Muscle of leg (tissue), 11 donors: Measurements from ENCODE around the gene ZFR. TPM values are rescaled to one million over a fixed set of nuclear protein-coding genes. Genes with fewer than 3 reads are reported as not detected.

Experiments
- DNase-seq: peaks from one replicate; pipeline ENCODE4 v3.0.0; 2013
- H3K27ac ChIP-seq: one replicate; pipeline ENCODE4 v1.5.1; 2013; ENCODE audit warnings: mild to moderate bottlenecking, low read length, control low read depth
- H3K27me3 ChIP-seq: one replicate; pipeline ENCODE4 v1.6.1; 2013; ENCODE audit warnings: low read length; ENCODE audit not compliant: control insufficient read depth, insufficient read depth
- H3K36me3 ChIP-seq: one replicate; pipeline ENCODE4 v1.6.1; 2013; ENCODE audit warnings: low read length; ENCODE audit not compliant: control insufficient read depth, insufficient read depth
- H3K4me1 ChIP-seq: one replicate; pipeline ENCODE4 v1.6.1; 2013; ENCODE audit warnings: low read length; ENCODE audit not compliant: control insufficient read depth, insufficient read depth
- H3K4me3 ChIP-seq: one replicate; pipeline ENCODE4 v1.5.1; 2013; ENCODE audit warnings: low read length, control low read depth
- H3K9me3 ChIP-seq: replicated peaks from 2 replicates; pipeline ENCODE4 v1.6.1; 2013; ENCODE audit warnings: low read depth, low read length; ENCODE audit not compliant: control insufficient read depth
- WGBS: methylation state at CpG from one replicate; pipeline ENCODE4 v1.1.5; 2013; ENCODE audit warnings: missing lambda C conversion rate; ENCODE audit not compliant: insufficient coverage; 5-methylcytosine and 5-hydroxymethylcytosine counted together
- polyA plus RNA-seq, 8 donors: library from polyadenylated mRNA; unstranded; fragments of 120-200 nt; gene quantifications; one replicate each; pipeline versions ENCODE4 v1.2.1 to v1.2.3, GENCODE V29; 2013; ENCODE audit warnings: inconsistent platforms in 1 of 8, low replicate concordance in 1 of 8; ENCODE audit not compliant: insufficient read length in 8 of 8, insufficient read depth in 1 of 8
- total RNA-seq: library from RNA; stranded (reverse); fragments of 120-200 nt; gene quantifications from one replicate; pipeline ENCODE4 v1.2.4, GENCODE V29; 2013

ZFR gene
- total and polyA plus RNA-seq, 9 donors = 65.0 to 93.9 (median 81.5) TPM

GRCh38 chr5:32475334-32476097, 31.0 kb upstream of the ZFR start:
- H3K9me3 ChIP-seq = no peaks in the 10 kb centered on the region
- H3K27ac ChIP-seq = no peak overlapping the region
- H3K36me3 ChIP-seq = no peaks in the 10 kb centered on the region
- H3K4me1 ChIP-seq = peaks cover 14% of the 10 kb centered on the region
- no peaks in the 10 kb centered on the region for H3K27me3 ChIP-seq
- peak; percentile 62 for DNase-seq
- H3K4me3 ChIP-seq = no peak overlapping the region
- WGBS = 23% methylated on average over 2 of the region's 6 CpGs

- DNase-seq = no peak
- WGBS = 31% methylated on average over 5 of the region's 9 CpGs
- H3K27ac ChIP-seq = no peak overlapping the region
Observed at GRCh38 chr5:32474209-32474854, 29.8 kb upstream of the ZFR start.

GRCh38 chr5:32473072-32473471, 28.5 kb upstream of the ZFR start:
- Histone ChIP-seq H3K27ac (no peak overlapping the region), H3K9me3 (no peaks in the 10 kb centered on the region), H3K36me3 (no peaks in the 10 kb centered on the region), H3K4me1 (peaks cover 14% of the 10 kb centered on the region), H3K4me3 (no peak overlapping the region), H3K27me3 (no peaks in the 10 kb centered on the region)
- DNase-seq = no peak
- 84% methylated on average over 3 of the region's 7 CpGs for WGBS

More at GRCh38 chr5:32474209-32474854, 29.8 kb upstream of the ZFR start:
- Histone ChIP-seq H3K4me3 (no peak overlapping the region), H3K4me1 (peaks cover 14% of the 10 kb centered on the region), H3K27me3 (no peaks in the 10 kb centered on the region), H3K36me3 (no peaks in the 10 kb centered on the region), H3K9me3 (no peaks in the 10 kb centered on the region)

- no peak overlapping the region for H3K4me3 ChIP-seq
- H3K36me3 ChIP-seq = no peaks in the 10 kb centered on the region
- no peak overlapping the region for H3K27ac ChIP-seq
- H3K9me3 ChIP-seq = no peaks in the 10 kb centered on the region
- H3K27me3 ChIP-seq = no peaks in the 10 kb centered on the region
- peaks cover 14% of the 10 kb centered on the region for H3K4me1 ChIP-seq
- no peak for DNase-seq
- WGBS = 92% methylated on average over 2 of the region's 2 CpGs
Observed at GRCh38 chr5:32471784-32472183, 27.2 kb upstream of the ZFR start.

- H3K4me1 ChIP-seq = peaks cover 3% of the 10 kb centered on the region
- no peak for DNase-seq
- WGBS = no CpG with 5 or more reads among the region's 2 CpGs
Observed at GRCh38 chr5:32465076-32465475, 20.5 kb upstream of the ZFR start.

GRCh38 chr5:32462618-32463017, 18.1 kb upstream of the ZFR start:
- 83% methylated on average over 1 of the region's 1 CpG for WGBS
- Histone ChIP-seq H3K9me3 (peaks cover 3% of the 10 kb centered on the region), H3K27me3 (no peaks in the 10 kb centered on the region), H3K4me1 (peaks cover 3% of the 10 kb centered on the region), H3K4me3 (no peak overlapping the region), H3K27ac (no peak overlapping the region), H3K36me3 (no peaks in the 10 kb centered on the region)
- DNase-seq = no peak

More at GRCh38 chr5:32465076-32465475, 20.5 kb upstream of the ZFR start:
- no peaks in the 10 kb centered on the region for H3K27me3 ChIP-seq
- no peaks in the 10 kb centered on the region for H3K36me3 ChIP-seq
- H3K4me3 ChIP-seq = no peak overlapping the region
- no peaks in the 10 kb centered on the region for H3K9me3 ChIP-seq
- H3K27ac ChIP-seq = no peak overlapping the region

- DNase-seq = peak; percentile 11
- Histone ChIP-seq H3K9me3 (peaks cover 3% of the 10 kb centered on the region), H3K4me3 (no peak overlapping the region), H3K27ac (no peak overlapping the region), H3K4me1 (peaks cover 3% of the 10 kb centered on the region), H3K27me3 (no peaks in the 10 kb centered on the region), H3K36me3 (no peaks in the 10 kb centered on the region)
- 76% methylated on average over 3 of the region's 6 CpGs for WGBS
Observed at GRCh38 chr5:32461441-32462120, 17.0 kb upstream of the ZFR start.

GRCh38 chr5:32460702-32461101, 16.2 kb upstream of the ZFR start:
- DNase-seq = no peak
- WGBS = no CpG with 5 or more reads among the region's 2 CpGs
- Histone ChIP-seq H3K4me1 (peaks cover 3% of the 10 kb centered on the region), H3K27me3 (peaks cover under 1% of the 10 kb centered on the region), H3K27ac (no peak overlapping the region), H3K36me3 (no peaks in the 10 kb centered on the region), H3K4me3 (no peak overlapping the region), H3K9me3 (peaks cover 3% of the 10 kb centered on the region)

- peak; percentile 39 for DNase-seq
- Histone ChIP-seq H3K27me3 (peaks cover 2% of the 10 kb centered on the region), H3K4me1 (peaks cover 3% of the 10 kb centered on the region), H3K36me3 (no peaks in the 10 kb centered on the region), H3K4me3 (no peak overlapping the region), H3K9me3 (peaks cover 3% of the 10 kb centered on the region), H3K27ac (no peak overlapping the region)
- WGBS = 70% methylated on average over 3 of the region's 5 CpGs
Observed at GRCh38 chr5:32458880-32459495, 14.4 kb upstream of the ZFR start.

- Histone ChIP-seq H3K36me3 (no peaks in the 10 kb centered on the region), H3K27ac (no peak overlapping the region), H3K4me3 (no peak overlapping the region), H3K4me1 (no peaks in the 10 kb centered on the region), H3K9me3 (peaks cover 3% of the 10 kb centered on the region), H3K27me3 (peaks cover 2% of the 10 kb centered on the region)
- no peak for DNase-seq
- 92% methylated on average over 4 of the region's 6 CpGs for WGBS
Observed at GRCh38 chr5:32455311-32455710, 10.8 kb upstream of the ZFR start.
